Measurements from ENCODE around the gene ZNF598.

DNA sequence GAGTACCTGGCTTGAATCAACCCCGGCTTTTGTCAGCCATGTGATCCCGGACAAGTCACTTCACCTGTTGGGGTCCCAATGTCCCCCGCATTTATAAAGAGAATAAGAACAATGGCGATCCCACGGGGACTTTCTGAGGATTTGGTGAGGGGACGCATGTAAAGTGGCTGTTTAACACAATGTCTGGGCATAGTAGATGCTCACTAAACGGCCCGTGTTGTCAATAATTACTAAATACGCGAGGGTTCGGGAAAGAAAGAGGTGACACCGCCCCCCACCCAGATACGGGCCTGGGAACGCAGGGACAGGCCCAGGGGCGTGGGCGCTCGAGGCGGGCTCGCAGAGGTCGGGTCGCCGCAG lies 18.1 kb downstream of the ZNF598 start:
- TF ChIP-seq, protein P1, sequence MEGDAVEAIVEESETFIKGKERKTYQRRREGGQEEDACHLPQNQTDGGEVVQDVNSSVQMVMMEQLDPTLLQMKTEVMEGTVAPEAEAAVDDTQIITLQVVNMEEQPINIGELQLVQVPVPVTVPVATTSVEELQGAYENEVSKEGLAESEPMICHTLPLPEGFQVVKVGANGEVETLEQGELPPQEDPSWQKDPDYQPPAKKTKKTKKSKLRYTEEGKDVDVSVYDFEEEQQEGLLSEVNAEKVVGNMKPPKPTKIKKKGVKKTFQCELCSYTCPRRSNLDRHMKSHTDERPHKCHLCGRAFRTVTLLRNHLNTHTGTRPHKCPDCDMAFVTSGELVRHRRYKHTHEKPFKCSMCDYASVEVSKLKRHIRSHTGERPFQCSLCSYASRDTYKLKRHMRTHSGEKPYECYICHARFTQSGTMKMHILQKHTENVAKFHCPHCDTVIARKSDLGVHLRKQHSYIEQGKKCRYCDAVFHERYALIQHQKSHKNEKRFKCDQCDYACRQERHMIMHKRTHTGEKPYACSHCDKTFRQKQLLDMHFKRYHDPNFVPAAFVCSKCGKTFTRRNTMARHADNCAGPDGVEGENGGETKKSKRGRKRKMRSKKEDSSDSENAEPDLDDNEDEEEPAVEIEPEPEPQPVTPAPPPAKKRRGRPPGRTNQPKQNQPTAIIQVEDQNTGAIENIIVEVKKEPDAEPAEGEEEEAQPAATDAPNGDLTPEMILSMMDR (IDR thresholded peaks at IDR 0.05; ENCODE audit: poor library complexity, severe bottlenecking) = no peak
- TF ChIP-seq EP300 (conservative IDR thresholded peaks at IDR 0.05; ENCODE audit: poor library complexity, severe bottlenecking) (no peak), RAD21 (conservative IDR thresholded peaks at IDR 0.05) (no peak), POLR2AphosphoS5 (IDR thresholded peaks at IDR 0.05) (no peak), TAF1 (IDR thresholded peaks at IDR 0.05; ENCODE audit: low read depth) (no peak), EZH2 (IDR thresholded peaks at IDR 0.05; ENCODE audit: borderline replicate concordance, insufficient read depth, low read length, poor library complexity, severe bottlenecking) (no peak), MXI1 (conservative IDR thresholded peaks at IDR 0.05; ENCODE audit: poor library complexity, severe bottlenecking) (no peak), SMC3 (conservative IDR thresholded peaks at IDR 0.05; ENCODE audit: poor library complexity) (no peak)
- TF ChIP-seq, protein P2, sequence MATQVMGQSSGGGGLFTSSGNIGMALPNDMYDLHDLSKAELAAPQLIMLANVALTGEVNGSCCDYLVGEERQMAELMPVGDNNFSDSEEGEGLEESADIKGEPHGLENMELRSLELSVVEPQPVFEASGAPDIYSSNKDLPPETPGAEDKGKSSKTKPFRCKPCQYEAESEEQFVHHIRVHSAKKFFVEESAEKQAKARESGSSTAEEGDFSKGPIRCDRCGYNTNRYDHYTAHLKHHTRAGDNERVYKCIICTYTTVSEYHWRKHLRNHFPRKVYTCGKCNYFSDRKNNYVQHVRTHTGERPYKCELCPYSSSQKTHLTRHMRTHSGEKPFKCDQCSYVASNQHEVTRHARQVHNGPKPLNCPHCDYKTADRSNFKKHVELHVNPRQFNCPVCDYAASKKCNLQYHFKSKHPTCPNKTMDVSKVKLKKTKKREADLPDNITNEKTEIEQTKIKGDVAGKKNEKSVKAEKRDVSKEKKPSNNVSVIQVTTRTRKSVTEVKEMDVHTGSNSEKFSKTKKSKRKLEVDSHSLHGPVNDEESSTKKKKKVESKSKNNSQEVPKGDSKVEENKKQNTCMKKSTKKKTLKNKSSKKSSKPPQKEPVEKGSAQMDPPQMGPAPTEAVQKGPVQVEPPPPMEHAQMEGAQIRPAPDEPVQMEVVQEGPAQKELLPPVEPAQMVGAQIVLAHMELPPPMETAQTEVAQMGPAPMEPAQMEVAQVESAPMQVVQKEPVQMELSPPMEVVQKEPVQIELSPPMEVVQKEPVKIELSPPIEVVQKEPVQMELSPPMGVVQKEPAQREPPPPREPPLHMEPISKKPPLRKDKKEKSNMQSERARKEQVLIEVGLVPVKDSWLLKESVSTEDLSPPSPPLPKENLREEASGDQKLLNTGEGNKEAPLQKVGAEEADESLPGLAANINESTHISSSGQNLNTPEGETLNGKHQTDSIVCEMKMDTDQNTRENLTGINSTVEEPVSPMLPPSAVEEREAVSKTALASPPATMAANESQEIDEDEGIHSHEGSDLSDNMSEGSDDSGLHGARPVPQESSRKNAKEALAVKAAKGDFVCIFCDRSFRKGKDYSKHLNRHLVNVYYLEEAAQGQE (IDR thresholded peaks at IDR 0.05; ENCODE audit: borderline replicate concordance) = no peak
